Measurements from ENCODE around the gene LSAMP.

The LSAMP gene

DNA sequence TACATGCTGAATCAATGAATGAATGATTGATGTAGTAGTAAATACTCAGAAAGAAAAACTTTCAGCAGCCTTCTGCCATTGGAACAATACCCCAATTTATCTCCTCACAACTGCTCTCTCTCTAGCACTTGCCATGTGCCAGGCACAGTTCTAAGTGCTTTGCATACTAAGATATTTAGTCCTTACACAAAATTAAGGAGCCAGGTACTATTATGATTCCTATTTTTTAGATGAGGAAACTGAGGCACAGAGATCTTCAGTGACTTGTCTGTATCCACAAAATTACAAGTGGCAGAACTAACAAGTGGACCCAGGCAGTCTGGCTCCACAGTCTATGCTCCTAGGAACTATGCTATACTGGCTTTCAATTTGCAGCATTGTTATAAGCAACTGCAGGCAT lies 279.2 kb downstream of the LSAMP start:
- no peak for DNase-seq (ENCODE audit: low read depth in 3 of 3, low spot score in 1 of 3)

DNA sequence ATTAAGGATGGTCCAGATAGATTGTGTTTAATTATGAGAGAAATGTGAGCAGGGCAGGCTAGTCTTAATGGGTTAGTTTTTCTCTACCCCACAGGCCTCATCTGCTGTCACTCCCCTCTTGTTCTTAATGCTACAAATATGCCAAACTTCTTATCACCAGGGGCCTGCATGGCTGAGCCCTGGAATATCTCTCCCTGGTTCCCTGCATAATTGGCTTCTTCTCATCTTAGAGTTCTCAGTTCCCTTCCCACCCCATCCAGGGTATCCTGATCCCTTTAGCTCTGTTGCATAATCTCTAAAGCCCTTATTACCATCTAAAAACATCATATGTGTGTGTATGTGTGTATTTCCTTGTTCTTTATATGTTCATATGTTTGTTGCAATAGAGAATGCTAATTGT lies 279.6 kb downstream of the LSAMP start:
- DNase-seq (ENCODE audit: low read depth in 3 of 3, low spot score in 1 of 3), result no peak

DNA sequence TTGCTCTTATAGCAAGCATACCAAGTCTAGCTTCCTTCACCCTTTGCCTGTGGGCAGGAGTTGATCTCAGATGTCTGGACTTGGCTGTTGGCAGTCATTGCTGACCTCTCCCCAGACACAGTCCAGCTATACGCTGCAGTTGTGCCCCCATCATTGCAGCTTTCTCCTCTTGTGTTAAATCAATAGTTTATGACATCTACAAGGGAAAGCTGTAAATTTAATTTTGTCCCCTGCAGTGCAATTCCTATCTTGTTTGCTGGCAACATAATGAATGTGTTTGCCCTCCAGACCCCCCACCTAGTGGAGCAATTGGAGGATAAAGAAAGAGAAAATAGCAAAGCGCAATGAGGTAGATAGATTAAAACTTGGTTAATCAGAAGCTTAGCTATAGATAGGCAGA lies 280.2 kb downstream of the LSAMP start:
- no peak for DNase-seq (ENCODE audit: low read depth in 3 of 3, low spot score in 1 of 3)

DNA sequence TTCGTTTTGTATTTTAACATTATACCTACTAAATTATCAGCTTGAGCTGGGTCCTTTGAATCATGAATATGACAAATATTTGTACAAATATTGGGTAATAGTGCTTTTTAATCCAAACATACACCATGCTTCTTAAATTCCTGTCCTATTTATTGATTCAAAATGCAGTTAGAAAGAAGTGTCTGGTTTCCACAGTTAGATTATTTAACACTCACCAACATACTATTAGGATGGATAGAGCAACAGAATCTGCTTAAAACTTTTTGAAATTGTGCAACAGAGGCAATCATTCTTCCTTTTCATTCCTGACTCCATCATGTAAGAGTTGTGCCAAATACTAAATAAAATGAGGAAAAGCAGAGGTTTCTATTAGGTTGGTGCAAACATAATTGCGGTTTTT lies 281.2 kb downstream of the LSAMP start:
- DNase-seq (ENCODE audit: low read depth in 3 of 3, low spot score in 1 of 3), result no peak

DNA sequence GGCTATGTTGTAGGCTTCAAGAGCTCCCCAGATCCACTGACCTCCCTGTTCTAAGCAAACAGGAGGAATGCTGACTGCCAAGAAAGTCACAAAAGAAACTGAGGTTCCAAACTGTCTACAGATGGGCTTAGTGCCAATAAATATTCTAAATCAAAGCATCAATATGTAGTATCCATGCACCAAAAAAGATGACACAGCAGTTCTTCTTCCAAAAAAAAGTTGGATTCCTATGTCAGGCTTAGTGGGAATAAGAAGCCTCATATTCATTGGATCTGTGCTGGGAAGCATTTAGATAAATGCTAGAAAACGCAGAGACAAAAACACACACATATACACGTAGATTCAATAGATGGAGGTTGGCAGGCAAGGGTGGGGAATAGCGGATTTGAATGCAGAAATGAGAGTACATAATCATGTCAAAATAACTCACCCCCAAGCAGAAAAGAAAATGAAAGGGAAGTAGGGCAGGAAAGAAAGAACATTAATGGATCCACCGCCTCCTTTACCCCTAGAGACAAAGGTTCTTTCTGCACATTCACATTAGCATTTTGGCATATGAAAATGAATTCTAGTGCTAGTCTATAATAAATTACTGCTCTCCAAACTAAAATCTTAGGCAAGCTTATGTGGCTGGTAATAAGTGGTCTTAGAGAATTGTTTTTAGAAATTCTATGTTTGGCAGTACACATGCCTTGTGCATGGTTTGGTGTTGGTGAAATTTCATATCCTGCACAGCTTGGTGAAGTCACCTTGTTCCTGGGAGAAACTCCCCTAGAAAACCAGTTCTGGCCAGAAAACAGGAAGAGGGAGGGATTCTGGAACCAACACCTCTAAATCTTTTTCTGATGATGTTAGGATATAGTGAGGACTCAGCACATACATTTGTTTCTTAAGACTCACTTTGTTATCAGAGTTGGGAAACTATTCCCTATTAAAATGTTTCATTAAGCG lies 283.4 kb downstream of the LSAMP start:
- DNase-seq (ENCODE audit: low read depth in 3 of 3, low spot score in 1 of 3), result no peak

DNA sequence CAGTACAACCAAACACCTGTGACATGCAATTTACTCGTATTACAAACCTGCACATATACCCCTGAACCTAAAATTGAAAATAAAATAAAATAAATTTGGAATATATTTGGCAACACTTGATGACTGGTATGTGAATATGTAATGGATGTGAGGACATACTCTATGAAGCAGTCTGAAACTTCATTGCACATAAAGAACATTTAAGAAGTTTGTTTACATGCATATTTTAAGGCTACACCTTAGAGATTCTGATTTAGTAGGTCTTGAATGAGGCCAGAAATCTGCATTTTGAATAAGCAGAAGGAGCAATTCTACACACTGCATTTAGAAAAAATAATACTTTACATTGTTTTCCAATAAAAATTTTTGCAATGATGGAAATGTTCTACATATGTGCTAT lies 284.7 kb downstream of the LSAMP start:
- no peak for DNase-seq (ENCODE audit: low read depth in 3 of 3, low spot score in 1 of 3)

DNA sequence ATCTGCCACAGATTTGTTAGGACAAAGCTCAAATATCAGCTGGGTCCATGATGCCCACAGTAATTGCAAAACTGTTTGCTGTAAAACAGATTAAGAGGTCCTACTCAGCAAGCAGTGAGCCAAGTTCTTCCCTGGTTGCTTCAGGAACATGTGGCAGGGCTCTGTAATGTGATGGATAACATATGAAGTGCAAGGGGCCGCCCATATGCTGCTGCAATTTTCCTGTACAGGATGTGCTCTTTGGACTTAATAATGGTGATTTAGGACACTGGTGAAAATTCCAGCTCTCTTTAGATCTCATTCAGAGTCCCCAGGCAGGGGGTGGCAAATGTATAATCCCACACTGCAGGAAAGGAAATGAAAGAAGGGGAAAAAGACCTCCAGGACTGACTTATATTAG lies 289.4 kb downstream of the LSAMP start:
- DNase-seq (ENCODE audit: low read depth in 3 of 3, low spot score in 1 of 3), result no peak

DNA sequence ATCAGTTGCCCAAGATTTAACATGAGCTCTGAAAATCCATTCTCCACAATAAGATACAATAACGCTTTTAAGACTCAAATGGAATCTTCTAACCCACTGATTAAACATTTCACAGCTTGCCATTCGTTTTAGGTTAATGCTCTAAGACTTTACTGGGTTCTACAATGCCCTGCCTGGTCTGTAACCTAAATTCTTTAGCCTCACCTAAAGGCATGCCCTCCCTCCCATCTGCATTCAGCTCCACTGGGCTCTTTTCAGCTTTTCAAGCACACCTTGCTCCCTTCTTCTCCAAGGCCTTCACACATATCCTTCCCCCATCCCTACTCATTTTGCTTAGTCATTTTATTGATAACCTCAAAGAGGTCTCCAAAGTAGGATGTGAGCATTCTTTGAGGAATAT lies 290.9 kb downstream of the LSAMP start:
- no peak for DNase-seq (ENCODE audit: low read depth in 3 of 3, low spot score in 1 of 3)

DNA sequence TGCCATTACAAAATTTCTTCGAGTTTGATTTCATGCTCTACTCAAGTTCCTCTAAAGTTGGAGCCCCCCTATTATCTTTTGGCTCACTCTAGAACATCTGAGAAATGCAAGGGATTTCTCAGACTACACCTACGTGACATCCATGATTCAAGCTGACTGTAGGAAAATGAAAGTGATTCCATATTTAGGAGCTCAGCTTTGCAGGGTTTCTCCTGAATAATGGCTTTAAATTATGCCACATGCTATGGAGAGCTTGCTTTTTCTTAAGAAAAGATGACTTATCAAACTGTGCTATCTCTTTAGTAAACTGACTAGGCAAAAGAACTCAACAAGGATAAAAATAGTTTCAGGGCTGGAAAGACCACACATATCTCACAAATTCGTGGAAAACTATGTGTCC lies 292.1 kb downstream of the LSAMP start:
- no peak for DNase-seq (ENCODE audit: low read depth in 3 of 3, low spot score in 1 of 3)

DNA sequence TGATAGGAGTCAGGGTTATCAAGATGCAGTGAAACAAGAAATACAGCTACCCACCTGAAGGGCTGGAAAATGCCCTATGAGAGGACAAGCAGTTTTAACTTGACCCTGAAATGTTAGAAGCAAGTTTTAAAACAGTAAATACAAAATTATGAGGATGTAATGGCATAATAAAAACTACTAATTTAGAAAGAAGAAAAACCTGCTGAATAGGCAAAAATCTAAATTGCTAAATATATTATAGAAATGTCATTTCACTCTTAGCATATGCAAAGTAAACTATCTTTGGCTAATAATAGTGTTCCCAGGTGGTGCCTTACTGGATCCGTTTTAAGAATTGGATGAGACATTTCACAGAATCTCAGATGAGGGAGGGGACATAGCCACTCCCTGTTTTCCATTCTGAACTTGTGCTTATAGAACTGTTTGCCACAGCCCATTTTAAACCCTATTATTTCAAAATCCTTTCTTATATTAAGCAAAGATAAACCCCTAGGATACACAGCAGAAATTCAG lies 294.6 kb downstream of the LSAMP start:
- DNase-seq (ENCODE audit: low read depth in 3 of 3, low spot score in 1 of 3), result no peak

DNA sequence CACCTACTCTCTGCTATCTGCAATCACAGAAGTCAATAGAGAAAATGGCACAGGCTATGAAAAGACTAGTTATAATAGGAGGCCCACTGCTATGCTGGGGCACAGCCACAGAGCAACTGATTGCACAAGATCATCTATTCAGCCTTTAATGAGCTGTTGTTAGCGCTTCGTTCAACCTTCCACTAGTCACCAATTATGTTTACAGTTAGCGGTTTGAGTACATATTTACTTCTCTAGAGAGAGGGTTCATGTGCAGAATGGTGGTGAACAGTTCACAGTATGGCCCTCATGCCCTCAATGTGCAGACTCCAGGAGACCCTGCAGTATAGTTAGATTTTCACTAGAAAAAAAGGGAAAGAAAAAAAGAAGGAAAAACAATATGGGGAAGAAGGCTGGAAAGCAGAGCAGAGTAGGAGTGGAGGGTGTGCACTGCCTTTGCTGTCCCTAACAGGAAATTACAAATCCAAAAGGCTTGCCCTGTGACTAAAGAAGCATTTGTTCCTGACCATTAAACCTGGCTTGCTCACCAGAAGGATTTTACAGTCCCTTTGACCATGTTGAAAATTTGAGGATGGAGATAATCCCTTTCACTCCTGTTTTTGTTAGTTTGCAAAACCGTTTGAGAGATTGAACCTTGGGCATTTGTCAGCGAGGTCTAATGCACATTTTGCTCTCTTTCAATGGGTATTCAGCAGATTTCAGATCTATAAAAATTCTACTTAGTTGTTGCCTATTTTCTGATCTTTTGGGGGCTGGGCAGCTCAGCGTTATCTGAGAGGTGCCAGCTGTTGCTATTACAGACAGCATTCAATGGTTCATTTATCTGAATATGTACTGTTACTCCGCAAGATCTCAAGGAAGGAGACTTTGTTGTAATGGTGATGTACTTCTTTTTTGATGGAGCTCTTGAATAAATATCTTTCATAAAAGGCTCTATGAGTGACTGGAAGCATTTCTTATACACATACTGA lies 296.1 kb downstream of the LSAMP start:
- DNase-seq (ENCODE audit: low read depth in 3 of 3, low spot score in 1 of 3), result no peak

DNA sequence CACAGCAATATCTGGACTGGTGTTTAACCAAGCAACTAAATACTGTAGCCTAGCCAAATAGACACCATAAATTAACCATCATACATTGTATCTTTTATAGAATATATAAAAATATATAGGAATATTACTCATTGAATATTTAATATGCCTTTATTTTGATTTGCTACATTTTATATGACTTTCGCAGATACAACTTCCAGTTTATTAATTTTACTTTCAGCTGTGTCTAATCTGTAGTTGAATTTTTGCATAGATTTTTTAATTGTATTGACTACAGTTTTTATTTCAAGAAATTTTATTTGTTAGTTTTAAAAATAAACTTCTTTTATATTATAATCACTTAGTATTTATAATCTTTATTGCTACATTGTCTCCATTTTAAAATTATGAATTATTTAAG lies 299.7 kb downstream of the LSAMP start:
- no peak for DNase-seq (ENCODE audit: low read depth in 3 of 3, low spot score in 1 of 3)

DNA sequence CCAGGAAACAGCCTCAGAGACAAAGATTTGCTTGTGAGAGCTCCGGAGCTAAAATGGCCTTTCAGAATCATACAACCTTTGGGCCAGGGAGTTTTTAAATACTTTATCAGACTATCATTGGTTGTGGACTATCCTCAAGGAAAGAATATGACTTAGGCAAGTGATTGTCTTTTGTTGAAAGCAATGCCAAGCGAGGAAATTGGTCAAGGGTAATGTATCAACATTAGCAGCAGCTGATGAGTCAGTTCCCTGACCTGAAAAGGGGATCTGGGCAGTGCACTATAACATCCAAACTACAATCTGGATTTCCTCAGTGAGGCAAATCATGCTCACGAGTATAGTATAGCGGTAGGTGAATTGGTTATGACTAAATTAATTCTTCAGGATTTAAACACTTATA lies 303.6 kb downstream of the LSAMP start:
- no peak for DNase-seq (ENCODE audit: low read depth in 3 of 3, low spot score in 1 of 3)

DNA sequence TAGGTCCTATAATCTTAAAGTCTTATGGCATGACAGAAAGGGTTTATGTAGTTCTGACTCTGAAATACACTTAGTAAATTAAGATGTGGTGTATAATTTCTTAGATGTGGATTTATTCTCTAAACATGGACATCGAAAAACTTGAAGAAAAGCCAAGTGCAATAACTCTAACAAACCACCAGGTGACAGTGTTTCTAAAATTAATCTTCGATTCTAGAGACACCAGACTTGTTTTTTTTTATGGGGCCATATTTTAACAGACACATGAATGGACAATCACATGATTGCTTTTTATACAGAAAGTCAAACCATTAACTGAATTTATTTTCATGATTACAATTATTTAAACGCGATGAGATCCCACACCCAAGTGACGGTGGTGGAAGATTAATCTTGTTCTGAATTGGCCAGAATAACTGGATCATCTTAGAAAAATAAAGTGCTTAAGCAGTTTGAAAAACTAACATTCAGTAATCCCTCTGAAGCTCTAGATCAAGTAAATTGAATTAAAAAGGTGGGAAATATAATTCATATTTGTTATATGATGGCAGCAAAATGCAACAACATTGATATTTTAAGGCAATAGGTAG lies 305.1 kb downstream of the LSAMP start:
- no peak for DNase-seq (ENCODE audit: low read depth in 3 of 3, low spot score in 1 of 3)

DNA sequence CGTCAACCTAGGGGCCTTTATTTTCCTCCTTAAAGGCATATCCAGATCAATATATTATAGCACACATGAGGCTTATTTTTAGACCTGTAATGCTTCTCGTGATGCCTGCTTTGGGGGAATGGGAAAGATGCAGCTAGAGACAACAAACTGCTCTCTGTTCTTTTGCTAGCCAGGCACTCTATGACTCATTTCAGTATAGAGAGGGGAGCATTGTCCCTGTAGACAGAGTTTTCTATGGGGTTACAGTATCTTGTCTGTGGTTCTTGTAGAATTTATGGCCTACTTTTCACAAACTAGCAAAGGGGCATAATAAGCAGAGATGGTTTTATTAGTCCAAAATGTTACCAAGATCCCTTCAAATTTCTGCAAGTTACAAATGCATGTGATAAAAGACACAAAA lies 305.6 kb downstream of the LSAMP start:
- no peak for DNase-seq (ENCODE audit: low read depth in 3 of 3, low spot score in 1 of 3)

DNA sequence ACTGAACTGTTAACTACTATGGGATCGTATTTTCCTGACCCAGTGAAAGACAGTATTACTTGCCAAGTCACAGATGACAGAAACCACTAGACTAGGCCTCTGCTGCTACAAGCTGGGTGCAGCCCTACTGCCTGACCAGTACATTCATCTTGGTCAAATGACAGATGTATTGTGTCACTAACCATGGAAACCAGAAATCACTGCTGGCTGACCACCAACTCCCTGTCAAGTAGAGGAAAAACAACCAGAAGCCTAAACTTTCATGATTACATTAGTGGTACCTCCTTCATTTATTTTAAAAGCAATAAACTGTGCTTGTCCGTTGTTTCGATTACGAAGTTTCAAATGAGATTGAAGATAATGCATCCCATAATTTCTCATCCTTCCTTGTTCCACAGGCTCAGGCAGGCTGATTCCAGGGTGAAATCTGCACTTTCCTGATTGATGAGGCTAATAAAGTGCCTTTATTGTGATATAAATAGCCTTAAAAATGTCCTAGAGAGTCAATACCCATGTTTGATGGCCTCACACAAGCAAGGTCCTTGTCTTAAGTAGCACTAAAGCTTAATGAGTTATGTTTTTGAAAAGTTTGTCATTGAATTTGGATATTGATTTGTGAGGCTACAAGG lies 309.7 kb downstream of the LSAMP start:
- DNase-seq (ENCODE audit: low read depth in 3 of 3, low spot score in 1 of 3), result no peak

DNA sequence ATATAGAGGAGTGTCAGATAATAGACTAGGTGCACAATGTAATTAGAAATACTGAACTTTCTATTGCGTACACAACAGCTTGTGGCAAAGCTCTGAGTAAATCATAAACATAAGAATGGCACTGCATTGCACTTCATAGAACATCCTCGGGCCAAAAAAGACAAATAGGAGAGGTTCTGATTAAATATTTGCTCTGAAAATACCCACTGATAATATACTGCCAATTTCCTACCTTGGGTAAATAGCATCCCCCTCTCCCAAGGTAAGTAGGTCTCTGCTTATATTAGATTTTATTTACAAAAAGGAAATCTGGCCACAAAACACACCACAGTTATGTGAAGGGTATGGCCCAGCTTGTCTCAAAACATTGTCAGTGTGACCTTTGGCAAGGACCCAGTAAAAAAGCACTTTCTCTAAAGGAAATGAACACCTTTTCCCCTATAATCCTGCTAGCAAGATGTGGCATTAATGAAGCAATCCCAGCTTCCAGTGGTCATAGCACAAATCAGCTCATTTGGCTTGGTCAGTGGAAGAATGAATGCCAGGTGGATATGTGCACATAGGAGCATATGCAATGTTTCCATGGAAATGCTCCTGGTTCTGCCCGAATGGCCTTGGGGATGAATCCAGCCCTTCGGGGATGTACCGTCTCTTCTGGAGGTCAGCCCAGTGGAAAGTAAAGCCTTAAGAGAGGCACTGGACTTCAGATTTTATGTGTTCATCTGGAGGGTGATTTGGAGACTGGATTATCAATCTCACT lies 315.9 kb downstream of the LSAMP start:
- DNase-seq (ENCODE audit: low read depth in 3 of 3, low spot score in 1 of 3), result no peak

DNA sequence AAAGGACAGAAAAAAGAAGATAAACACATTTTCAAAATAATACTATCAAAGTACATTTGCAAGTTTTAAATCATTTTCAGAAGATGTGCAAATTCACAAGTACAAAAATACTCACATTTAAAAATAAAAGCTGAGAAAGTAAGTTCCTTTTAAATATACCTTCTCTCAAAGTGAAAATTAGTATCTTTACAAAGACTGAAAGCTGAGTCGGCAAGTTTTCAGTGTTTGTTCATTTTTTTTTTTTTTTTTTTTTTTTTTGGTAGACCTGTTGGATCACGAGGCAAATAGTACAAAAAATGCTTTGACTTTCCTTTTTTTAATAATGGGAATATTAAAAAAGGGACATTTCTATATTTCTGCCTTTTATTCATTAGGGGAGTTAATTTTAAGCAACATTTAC lies 317.8 kb downstream of the LSAMP start:
- DNase-seq (ENCODE audit: low read depth in 3 of 3, low spot score in 1 of 3), result no peak

DNA sequence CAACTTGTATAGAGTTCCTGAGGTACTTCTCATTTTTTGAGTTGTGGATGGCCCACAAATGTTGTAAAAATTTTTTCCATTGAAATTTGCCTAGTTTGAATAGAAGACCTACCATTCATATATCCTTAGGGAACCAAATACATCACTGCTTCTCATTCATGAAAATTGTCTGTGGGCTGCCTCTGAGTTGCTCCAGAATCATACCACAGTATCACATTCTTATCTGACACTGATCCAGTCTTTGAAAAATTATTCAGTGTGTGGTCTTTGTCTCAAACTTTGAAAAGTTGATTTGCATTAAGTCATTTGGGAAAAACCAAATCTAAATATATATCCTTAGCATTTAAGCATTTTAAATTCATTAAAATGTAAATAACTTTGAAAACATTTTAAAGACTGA lies 321.1 kb downstream of the LSAMP start:
- no peak for DNase-seq (ENCODE audit: low read depth in 3 of 3, low spot score in 1 of 3)

DNA sequence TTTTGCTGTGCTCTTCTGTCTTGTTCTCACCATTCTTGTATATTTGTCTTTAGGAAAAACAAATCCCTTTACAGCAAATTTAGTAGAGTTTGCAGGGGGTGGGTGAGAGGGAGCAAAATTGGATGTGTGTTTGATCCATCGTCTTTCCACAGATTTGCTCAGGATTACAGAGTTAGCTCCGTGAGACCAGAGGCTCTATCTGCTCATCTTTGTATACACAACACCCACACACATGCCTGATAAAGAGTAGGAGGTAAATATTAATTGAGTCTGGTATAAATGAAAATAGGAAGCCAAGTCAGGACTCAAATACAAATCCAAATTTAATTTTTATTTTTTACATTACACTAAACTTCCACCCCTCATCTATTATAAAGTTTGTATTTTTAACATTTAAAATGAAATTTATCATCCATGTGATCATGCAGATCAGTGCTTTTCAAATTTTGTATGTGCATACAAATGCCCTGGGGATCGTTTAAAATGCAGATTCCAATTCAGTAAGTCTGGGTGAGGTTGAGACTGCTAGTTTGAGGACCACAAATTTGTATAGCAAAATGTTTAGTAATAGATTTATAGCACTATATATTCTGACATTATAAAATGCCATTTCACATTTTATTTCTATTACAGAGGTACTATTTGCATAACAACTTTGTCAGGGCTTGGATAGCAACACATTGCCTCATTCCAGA lies 326.7 kb downstream of the LSAMP start:
- DNase-seq (ENCODE audit: low read depth in 3 of 3, low spot score in 1 of 3), result no peak
